PC-3 (cell line): ENCODE data around the gene LIF.

Experiments used
- EZH2 ChIP-seq: fragments of 300-600 bp; sonication (generic); IDR thresholded peaks from one replicate; pipeline ENCODE4 v1.6.1; 2017; ENCODE audit warnings: antibody characterized with exemption, mild to moderate bottlenecking, low read length; ENCODE audit not compliant: unreplicated experiment
- TF ChIP-seq, protein P1 (sequence below): fragments of 300-600 bp; sonication (generic); conservative IDR thresholded peaks from 2 replicates; pipeline ENCODE4 v1.5.1; 2017; ENCODE audit warnings: antibody characterized with exemption, low read depth, mild to moderate bottlenecking, low read length

DNA sequence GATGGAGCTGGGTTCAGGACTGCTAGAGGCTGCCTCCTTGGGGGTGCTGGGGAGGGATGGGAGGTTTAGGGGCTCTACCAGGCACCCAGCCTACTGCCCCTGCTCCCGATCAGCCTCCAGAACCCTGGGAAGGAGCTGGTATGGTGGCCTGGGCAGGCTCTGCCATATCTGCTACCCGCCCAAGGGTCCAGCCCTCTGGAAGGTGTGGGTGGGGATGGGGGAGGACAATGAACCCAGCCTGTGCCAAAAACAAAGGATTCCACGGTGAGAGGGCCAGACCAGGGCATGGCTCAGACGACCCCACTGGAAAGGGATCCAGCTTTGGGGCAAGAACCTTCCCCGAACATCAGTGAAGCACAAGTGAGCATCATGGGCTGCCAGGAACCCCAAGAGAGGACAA, 39.8 kb upstream of the LIF start:
- TF ChIP-seq, protein P1, sequence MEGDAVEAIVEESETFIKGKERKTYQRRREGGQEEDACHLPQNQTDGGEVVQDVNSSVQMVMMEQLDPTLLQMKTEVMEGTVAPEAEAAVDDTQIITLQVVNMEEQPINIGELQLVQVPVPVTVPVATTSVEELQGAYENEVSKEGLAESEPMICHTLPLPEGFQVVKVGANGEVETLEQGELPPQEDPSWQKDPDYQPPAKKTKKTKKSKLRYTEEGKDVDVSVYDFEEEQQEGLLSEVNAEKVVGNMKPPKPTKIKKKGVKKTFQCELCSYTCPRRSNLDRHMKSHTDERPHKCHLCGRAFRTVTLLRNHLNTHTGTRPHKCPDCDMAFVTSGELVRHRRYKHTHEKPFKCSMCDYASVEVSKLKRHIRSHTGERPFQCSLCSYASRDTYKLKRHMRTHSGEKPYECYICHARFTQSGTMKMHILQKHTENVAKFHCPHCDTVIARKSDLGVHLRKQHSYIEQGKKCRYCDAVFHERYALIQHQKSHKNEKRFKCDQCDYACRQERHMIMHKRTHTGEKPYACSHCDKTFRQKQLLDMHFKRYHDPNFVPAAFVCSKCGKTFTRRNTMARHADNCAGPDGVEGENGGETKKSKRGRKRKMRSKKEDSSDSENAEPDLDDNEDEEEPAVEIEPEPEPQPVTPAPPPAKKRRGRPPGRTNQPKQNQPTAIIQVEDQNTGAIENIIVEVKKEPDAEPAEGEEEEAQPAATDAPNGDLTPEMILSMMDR: no peak
- no peak for TF ChIP-seq EZH2
